Panc1 (cell line): Measurements from ENCODE around the gene ADAMTS10. TPM values are rescaled to one million over a fixed set of nuclear protein-coding genes. Genes with fewer than 3 reads are reported as not detected.
A peak's percentile ranks its signal among the peaks of the same experiment; 100 is the strongest.

Experiments used
- ATAC-seq: fragments of 200-7000 bp; cut with Tn5 transposase; 2 replicates; pipeline ENCODE4 v1.9.1; 2020; ENCODE audit warnings: mild to moderate bottlenecking, moderate library complexity
- BruUV-seq: library from RNA; stranded (reverse); fragments of 400-500 nt; replicated peaks from 2 replicates; lab custom pipeline; 2021; lab: Mats Ljungman, UMichigan
- CTCF ChIA-PET: fragments of 300-600 bp; sonication (Branson Sonifier 250); formaldehyde crosslinking; loops from one replicate; lab custom pipeline; 2022; ENCODE audit warnings: antibody characterized with exemption; lab: Charles Lee
- POLR2A ChIA-PET: fragments of 300-600 bp; sonication (Branson Sonifier 250); formaldehyde crosslinking; loops from one replicate; lab custom pipeline; 2022; ENCODE audit warnings: antibody characterized with exemption; lab: Charles Lee
- DNase-seq: peaks from one replicate; pipeline ENCODE4 v3.0.0-alpha.2; 2010; ENCODE audit warnings: low read depth, low spot score
- H3K27ac ChIP-seq: 2 replicates; pipeline ENCODE4 v1.5.1; 2011; ENCODE audit warnings: mild to moderate bottlenecking, low read length, inconsistent platforms
- H3K27me3 ChIP-seq: fragments of 200-500 bp; sonication (Bioruptor generic); 2 replicates; pipeline ENCODE4 v1.6.0; 2014; ENCODE audit warnings: low read length, inconsistent platforms; ENCODE audit not compliant: control insufficient read depth, insufficient read depth
- H3K36me3 ChIP-seq: fragments of 200-500 bp; sonication (Bioruptor generic); 2 replicates; pipeline ENCODE4 v1.5.1; 2014; ENCODE audit warnings: inconsistent platforms, mild to moderate bottlenecking, low read length, moderate library complexity; ENCODE audit not compliant: control insufficient read depth, insufficient read depth
- H3K4me1 ChIP-seq: 2 replicates; pipeline ENCODE4 v1.5.1; 2011; ENCODE audit warnings: inconsistent platforms, mild to moderate bottlenecking, low read length, moderate library complexity; ENCODE audit not compliant: control insufficient read depth, insufficient read depth
- H3K4me3 ChIP-seq, 2 experiments: 2 replicates each; pipeline ENCODE4 v1.5.1; 2011 to 2012; ENCODE audit warnings: low read depth in 2 of 2, low read length in 2 of 2, mild to moderate bottlenecking in 2 of 2, inconsistent platforms in 1 of 2, moderate library complexity in 1 of 2
- H3K9me3 ChIP-seq: fragments of 200-500 bp; sonication (Bioruptor generic); 2 replicates; pipeline ENCODE4 v1.5.1; 2014; ENCODE audit warnings: low read depth, mild to moderate bottlenecking, inconsistent platforms, low read length, moderate library complexity; ENCODE audit not compliant: control insufficient read depth, insufficient read depth
- CTCF ChIP-seq: fragments of 450-650 bp; IDR thresholded peaks from 2 replicates; pipeline ENCODE4 v1.5.1; 2017; ENCODE audit warnings: mild to moderate bottlenecking
- POLR2AphosphoS5 ChIP-seq: IDR thresholded peaks from 2 replicates; pipeline ENCODE4 v1.6.1; 2012; ENCODE audit warnings: mild to moderate bottlenecking, low read depth, low read length, moderate library complexity
- REST ChIP-seq, 2 experiments: IDR thresholded peaks; 2 replicates each; pipeline ENCODE4 v1.6.1; 2011 to 2012; ENCODE audit warnings: low read depth in 2 of 2, control low read depth in 1 of 2, low read length in 1 of 2, mild to moderate bottlenecking in 1 of 2, moderate library complexity in 1 of 2; ENCODE audit not compliant: insufficient read depth in 1 of 2
- SIN3A ChIP-seq: IDR thresholded peaks from 2 replicates; pipeline ENCODE4 v1.6.1; 2012; ENCODE audit warnings: low read depth, mild to moderate bottlenecking, low read length, moderate library complexity, borderline replicate concordance; ENCODE audit not compliant: insufficient read depth
- TCF7L2 ChIP-seq: IDR thresholded peaks from 2 replicates; pipeline ENCODE4 v1.6.1; 2011; ENCODE audit warnings: mild to moderate bottlenecking, low read depth, low read length, inconsistent platforms
- in situ Hi-C: cut with HindIII; loops from 2 replicates; pipeline ENCODE4 v1.10.0; 2016; ENCODE audit warnings: low sequenced_read_pairs, low pct_unique_long_range_greater_than_20kb
- intact Hi-C: fragments of 100-400 bp; cut with micrococcal nuclease; formaldehyde crosslinking; loops from one replicate; pipeline ENCODE4 v1.10.0; 2022; ENCODE audit not compliant: unreplicated experiment
- total RNA-seq: library from RNA; stranded (reverse); gene quantifications from one replicate; pipeline ENCODE4 v1.2.1, GENCODE V29; 2021; ENCODE audit not compliant: unreplicated experiment

The ADAMTS10 gene
- total RNA-seq, 1 experiment from 2014 or later = 10.0 TPM

GRCh38 chr19:8580710-8581281 is 29.7 kb downstream of the ADAMTS10 start:
- POLR2A ChIA-PET = no interaction called here
- Histone ChIP-seq H3K9me3 (no peaks in the 10 kb centered on the region), H3K36me3 (no peaks in the 10 kb centered on the region), H3K27me3 (no peaks in the 10 kb centered on the region), H3K4me3 (no peak overlapping the region), H3K4me1 (no peaks in the 10 kb centered on the region), H3K27ac (no peak overlapping the region)
- peak; percentile 53 for DNase-seq
- ATAC-seq = peak; percentile 79
- CTCF ChIA-PET = interaction anchor here (0.5 to 1.5 kb wide), 12 partner anchors 12 to 627 kb away, joined by 3 to 17 read pairs (median 6); no protein-coding TSS in a partner anchor
- no TSS peak for BruUV-seq
- in situ Hi-C loops (no loop called here), intact Hi-C loops (no loop called here)
- TF ChIP-seq TCF7L2 (no peak), REST (IDR thresholded peaks at IDR 0.05; ENCODE audit: insufficient read depth in 1 of 2, low read depth in 2 of 2, low read length in 1 of 2) (no peak), POLR2AphosphoS5 (no peak), CTCF (peak; percentile 99), SIN3A (no peak)

GRCh38 chr19:8578642-8579265 is 31.8 kb downstream of the ADAMTS10 start:
- intact Hi-C loops = no loop called here
- TF ChIP-seq CTCF (peak; percentile 95), POLR2AphosphoS5 (no peak)
- Histone ChIP-seq H3K4me1 (no peaks in the 10 kb centered on the region), H3K4me3 (no peak overlapping the region), H3K9me3 (no peaks in the 10 kb centered on the region), H3K36me3 (no peaks in the 10 kb centered on the region), H3K27ac (no peak overlapping the region), H3K27me3 (no peaks in the 10 kb centered on the region)
- ChIA-PET POLR2A (no interaction called here), CTCF (interaction anchor here (1.3 to 2.0 kb wide), 2 partner anchors 15 to 65 kb away, joined by 5 read pairs; partner anchors contain the start of gene ZNF414)
- ATAC-seq (peak; percentile 71), DNase-seq (no peak)
- no TSS peak for BruUV-seq
- in situ Hi-C loops = no loop called here
